ENCODE measurements around the gene APOL6.

The APOL6 gene, protein sequence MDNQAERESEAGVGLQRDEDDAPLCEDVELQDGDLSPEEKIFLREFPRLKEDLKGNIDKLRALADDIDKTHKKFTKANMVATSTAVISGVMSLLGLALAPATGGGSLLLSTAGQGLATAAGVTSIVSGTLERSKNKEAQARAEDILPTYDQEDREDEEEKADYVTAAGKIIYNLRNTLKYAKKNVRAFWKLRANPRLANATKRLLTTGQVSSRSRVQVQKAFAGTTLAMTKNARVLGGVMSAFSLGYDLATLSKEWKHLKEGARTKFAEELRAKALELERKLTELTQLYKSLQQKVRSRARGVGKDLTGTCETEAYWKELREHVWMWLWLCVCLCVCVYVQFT

DNA sequence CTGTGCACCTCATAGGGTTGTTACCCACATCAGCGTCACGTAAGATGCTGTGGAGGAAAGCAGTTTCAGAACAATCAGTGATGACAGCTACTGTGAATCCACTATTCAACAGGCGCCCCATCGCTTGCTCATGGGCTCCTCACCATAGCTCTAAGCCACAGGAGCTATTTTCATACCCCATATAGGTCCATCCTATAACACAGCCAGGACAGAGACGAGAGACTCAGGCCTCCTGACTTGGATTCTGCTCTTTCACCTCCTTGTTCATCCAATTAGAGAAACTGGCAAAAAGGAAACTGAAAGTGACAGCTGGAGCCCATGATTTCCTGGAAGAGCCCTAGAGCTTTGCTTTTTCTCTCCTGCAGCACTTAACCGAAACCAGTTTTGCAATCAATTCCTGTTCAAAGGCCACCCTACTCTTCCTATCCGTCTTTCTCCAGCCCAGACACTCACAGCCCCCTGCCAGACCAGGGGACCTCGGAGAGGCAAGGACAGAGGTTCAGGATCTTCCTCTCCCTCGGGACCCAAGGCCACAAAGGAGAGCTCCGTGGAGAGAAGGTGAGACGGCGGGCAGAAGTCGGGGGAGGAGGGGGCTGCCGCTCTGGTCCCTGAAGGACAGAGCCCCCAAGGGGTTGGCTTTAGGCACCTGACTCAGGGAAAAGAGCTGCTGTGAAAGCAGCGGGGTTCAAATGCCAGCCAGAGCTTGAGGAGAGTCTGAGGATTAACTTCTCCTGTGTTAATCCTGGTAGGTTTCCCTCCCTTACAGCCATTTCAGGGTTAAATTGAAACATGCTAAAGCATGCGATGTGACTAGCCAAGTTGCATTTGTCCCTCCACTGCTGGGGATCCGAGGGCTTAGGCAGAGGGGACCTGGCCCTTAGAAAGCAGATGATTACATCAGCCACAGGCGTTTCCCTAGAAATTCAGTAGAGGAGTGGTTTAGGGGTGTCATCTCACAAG is at the start of gene APOL6:
Gene APOL6, plus strand, starts transcription at position 381 of the 960 bp plus-strand sequence. CDS start 7,980 bp downstream, outside the sequence.
- peak in 3 of 4 experiments; percentile 37 to 52 (median 37) for DNase-seq

DNA sequence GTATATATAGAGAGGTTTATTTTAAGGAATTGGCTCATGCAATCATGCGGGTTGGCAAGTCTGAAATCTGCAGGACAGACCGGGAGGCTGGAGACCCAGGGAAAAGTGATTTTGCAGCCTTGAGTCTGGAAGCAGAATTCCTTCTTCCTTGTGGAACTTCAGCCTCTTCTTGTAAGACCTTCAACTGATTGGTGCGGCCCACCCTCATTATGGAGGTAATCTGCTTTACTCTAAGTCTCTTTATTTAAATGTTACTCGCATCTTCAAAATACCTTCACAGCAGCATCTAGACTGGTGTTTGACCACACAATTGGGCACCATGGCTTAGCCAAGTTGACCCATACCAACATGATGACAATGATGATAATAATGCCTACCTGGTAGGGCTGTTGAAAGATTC is 48.9 kb upstream of the APOL6 start:
- DNase-seq: no peak

DNA sequence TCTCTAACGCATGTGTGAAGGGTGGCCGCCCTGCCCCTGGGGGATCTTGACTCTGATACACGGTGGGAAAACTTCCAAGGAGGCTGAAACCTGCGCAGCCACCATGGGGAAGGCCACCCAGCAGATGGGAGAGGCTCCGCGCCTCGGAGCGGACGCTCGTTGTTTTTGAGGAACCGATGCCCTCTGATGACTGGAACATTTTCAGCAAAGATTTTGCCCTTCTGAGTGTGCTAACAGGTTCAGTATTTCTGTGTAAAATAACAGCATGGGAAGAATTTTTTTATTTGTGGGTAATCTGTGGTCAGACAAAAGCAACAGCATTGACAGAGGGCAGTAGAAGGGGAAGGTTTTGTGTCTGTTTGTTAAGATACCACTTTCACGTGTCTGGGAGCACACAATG is 47.8 kb upstream of the APOL6 start:
- no peak for DNase-seq

DNA sequence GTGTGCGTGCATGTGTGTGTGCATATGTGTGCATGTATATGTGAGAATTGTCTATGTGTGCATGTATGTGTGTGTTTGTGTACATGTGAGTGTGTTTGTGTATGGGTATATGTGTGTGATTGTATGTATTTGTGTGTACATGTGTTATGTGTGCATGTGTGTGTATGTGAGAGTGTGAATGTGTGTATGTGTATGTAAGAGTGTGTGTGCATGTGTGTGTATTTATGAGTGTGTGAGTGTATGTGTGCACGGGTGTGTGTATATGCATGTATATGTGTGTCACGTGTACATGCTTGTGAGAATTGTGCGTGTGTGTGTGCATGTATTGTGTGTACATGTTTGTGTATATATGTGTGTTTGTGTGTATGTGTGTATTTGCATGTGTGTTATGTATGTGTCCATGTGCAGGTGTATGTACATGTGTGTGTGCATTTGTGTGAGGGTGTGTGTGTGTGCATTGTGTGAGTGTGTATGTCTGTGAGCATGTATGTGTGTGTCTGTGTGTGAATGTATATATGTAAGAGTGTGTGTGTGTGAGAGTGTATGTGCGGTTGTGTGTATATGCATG is 47.1 kb upstream of the APOL6 start:
- DNase-seq: no peak

DNA sequence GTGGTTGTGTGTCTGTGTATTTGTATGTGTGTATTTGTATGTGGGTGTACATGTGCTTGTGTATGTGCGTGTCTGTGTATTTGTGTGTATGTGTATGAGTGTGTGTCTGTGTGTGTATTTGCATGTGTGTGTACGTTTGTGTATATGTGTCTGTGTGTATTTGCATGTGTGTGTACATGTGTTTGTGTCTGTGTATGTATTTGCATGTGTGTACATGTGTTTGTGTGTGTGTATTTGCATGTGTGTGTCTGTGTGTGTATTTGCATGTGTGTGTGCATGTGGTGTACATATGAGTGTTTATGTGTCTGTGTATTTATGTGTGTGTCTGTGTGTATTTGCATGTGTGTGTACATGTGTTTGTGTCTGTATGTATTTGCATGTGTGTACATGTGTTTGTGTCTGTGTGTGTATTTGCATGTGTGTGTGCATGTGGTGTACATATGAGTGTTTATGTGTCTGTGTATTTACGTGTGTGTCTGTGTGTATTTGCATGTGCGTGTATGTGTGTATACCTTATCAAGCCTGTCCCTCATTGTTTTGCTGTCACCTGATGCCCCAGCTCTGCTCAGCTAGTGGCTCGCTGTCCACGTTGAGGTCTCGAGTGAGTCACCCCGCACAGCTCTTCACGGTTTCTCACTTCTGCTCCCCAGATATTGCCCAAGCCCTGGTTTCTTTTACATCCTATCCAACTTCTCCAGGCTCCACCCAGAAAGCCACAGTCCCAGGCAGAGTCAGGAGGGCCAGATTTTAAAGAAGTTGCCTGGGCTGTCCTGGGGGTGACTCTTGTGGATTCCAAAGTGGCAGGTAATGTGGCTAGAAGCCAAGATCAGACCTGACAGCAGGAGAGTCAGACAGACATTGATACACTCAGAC is 46.3 kb upstream of the APOL6 start:
- DNase-seq: no peak

DNA sequence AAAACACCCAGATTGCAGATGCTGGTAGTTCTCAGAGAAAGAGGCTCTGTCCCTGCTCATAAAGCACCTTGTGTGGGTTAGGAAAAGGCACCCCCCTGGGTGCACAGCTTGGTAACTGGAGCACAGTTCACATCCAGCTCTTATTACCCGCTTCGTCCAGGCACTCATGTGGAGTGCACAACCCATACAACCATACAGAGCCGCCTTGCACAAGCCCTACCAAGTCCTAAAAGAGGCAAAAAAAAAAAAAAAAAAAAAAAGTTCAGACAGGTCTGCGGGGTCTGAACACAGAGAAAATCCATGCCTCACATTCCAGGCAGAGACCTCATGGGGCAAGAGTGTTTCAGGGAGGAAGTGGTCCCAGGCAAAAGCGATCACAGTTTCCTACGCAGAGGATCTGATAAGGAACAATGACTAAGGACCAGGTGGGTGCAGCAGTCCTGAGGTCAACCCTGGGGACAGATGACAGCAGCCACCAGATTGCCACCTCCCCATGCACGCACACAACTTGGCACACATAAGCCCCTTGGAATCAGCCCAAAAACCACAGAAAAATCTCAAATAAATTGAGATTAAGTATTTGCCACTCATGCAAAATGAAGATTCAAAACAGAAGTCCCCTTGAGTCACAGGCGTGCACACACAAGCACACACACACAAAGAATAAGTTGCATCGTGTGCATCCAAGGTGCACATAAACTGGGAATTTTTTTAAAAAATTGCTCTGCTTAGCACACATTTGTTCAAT is 43.5 kb upstream of the APOL6 start:
- no peak for DNase-seq

DNA sequence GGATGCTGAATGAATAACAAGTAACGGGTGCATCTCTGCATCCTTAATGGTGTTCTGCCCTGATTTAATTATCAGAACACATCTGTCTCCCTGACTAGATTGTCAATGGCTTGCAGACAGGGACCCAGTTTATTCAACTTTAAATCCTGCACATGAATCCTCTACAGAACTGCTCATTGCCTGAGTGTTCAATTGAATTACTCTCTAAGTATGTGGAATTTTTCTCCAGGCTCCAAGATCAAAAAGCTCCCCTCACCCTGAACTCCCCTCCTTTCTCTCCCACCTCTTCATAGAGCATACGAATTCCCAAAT is 42.9 kb upstream of the APOL6 start:
- DNase-seq: no peak

DNA sequence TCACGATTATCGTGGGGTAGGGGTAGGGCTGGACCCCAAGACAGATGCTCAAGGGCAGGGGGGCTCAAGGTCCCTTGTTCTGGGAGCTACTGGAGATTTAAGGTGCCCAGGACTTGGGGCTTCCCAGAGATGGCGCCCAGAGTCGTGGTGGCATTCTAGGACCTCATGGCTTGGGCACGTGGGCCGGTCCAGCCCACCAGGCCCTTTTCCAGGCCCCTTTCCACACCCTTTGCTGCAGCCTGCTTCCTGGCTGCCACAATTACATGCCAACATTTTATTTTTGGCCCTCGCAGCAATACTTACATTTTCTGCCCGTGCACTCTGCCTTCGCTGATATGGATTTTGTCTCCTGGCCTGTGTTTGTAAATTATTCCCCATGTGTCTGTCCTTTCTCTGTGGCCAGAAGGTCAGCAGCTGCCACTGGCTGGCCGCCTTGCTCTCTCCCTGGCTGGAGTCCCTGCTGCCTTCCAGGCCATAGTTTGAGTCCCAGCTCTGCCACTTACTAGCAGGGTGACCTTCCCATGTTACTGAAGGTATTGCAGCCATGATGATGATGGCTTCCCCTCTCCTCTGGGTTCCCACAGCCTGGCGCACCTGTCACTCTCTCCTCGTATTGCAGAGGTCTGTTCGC is 42.3 kb upstream of the APOL6 start:
- no peak for DNase-seq

DNA sequence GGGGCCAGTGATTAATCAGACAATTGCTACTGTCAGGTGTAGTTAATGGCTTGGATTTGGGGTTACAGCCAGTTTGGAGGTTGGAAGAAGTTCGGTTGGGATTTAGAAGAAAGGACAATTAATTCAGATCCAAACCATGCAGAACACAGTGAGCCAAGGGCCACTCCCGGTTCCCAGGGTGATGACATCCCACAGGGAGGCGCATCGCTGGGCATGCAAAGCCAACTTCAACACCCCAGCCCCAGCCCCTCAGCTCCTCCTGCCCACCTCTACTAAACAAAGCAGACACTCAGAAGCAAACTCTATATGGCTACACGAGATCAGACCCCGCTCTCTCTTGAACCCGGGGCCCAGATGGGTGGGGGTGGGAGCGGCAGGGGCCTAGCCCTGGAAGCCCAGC is 41.3 kb upstream of the APOL6 start:
- DNase-seq: no peak

DNA sequence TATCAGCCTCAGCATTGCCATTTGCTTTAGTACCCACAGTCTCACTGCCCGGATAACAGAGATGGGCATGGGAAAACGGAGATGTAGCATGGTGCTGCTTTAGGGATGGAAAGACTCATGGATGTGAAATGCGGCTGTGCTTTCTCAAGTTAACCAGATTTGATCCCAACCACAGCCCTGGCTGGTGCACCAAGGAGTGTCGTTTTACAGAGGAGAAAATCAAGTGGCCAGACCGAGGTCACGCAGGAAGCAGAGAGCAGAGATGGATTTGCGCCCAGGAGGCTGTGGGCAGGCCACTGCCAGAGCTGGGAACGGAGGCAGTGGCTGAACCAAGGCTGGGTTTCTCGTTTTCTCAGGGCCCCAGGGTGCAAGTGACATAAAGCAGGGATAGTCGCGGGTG is 40.2 kb upstream of the APOL6 start:
- no peak for DNase-seq

DNA sequence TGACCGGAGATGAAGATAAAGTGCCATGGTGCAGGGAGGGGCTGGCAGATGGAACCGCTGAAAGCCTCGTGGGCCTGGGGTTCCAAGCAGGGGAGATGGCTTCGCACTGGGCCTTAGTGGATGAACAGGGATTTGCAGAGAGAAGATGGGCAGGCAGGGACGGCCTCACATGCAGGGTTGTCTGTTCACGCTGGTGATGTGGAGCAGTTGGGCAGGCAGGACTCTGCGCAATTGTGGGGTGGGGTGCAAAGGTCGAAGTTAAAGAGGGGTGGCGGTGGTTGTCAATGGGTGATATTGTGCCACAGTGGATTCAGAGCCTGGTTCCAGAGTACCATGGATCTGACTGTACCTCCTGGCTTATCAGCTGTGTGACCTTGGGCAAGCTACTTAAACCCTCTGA is 39.0 kb upstream of the APOL6 start:
- no peak for DNase-seq

DNA sequence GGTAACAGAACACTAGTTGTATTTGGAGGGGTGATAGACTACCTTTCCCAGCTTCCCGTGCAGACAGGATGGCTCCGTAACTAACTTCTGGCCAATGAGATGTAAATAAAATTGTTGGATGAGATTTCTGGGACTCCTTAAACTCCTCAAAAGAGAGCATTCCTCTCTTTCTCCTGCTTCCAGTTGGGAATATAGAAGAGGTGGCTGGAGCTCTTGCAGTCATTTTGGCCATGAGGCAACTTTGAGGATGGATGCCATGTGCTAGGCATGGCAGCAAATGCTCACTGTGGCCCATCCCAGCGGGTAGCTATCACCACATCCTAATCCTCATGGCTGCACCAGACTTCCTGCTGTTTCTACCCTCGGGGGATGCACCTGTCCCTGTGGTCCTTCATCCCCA is 38.5 kb upstream of the APOL6 start:
- DNase-seq: no peak

DNA sequence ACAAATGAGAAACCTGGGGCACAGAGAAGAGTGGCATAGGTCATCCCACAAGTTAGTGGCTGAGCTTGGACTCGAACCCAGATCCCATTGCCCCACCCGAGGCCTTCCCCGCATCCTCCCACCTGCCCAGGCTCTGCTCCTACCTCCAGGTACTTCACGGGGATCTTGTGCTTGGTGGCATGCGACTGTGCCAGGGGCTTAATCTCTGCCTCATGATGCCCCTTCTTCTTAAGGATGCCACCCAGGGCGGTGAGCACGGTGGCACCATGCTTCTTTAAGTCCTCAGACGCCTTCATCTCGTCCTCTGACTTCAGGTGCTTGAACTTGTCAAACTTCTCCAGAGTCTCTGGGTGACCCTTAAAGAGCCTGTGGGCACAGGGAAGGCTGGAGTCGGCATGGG is 37.5 kb upstream of the APOL6 start:
- no peak for DNase-seq

DNA sequence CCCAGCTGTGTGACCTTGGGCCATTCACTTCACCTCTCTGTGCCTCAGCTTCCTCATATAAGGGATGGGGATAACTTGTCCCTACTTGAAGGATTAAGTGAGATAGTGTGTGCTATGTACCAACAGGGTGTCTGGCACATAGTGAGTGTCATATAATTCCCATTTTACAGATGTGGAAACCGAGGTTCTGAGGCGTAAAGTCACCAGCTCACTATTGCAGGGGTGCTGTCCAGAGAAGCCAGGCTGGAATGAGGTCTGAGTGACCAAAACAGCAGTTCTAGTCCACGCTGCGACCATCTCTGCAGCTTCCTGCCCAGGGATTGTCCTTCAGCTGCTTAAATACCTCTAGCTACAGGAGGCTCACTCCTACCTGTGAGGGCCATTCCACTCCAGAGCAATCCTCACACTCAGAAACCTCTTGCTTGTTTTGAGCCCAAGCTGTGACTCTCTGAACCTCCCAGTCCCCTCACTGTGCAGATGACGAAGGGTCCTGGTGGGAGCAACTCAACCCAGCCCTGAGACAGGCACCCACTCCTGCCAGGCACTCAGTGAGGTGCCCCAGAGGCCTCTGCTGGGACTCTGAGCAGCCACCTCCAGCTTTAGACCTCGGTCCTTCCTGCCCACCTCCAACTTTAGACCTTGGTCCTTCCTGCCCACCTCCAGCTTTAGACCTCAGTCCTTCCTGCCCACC is 36.9 kb upstream of the APOL6 start:
- DNase-seq: no peak

DNA sequence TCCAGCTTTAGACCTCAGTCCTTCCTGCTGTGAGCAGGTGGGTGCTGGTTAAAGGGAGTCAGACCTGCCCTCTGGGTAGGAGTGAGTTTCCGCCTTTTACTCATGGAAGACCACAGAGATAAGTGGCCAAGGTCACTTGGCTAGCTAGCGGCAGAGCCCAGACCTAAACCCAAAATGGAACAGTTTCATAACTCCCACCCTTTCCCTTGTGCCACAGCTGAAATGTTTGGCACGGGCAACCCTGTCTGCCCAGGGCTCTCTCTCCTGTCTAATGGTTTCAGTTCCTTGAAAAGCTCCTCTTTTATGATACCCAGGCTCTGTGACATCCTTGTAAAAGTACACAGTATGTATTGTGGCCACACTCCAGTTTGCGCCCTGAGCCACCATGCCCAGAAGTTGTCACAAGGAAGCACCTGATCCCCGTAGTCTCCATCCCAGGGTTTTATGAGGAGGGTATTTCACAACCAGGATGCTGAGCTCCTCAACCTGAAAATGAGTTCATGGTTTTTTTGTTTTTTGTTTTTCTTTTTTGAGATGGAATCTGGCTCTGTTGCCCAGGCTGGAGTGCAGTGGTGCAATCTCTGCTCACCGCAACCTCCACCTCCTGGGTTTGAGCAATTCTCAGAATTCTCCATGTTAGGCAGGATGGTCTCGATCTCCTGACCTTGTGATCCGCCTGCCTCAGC is 36.2 kb upstream of the APOL6 start:
- no peak for DNase-seq

DNA sequence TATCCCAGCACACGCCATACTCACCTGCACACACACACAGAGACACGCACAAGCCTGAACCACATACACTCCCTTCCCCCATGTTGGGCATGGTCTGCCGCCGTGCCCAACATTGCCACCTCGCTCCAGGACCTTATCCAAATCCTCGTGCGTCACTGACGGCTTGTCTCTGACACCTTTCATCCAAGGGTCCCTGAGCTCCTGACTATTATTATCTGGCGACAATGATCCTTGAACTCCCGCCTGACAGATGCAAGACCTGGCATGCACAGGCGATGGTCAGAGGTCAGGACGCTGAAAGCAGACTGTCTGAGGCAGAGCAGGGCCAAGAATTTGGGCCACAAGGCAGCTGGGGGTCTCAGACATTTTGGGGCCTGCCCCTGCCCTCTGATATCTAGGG is 35.3 kb upstream of the APOL6 start:
- DNase-seq: no peak

DNA sequence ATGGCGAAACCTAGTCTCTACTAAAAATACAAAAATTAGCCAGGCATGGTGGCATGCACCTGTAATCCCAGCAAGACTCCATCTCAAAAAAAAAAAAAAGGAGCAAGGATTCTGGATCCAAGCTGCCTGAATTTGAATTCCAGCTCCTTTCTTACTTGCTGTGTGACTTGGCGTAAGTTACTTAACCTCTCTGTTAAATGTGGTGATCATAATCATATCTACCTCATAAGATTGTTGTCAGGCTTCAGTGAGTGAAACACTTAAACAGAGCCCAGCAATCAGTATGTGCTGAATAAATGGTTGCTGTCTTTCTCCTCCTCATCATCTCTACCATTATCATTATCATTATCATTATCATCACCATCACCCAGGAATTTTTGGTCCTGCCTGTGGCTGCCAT is 33.8 kb upstream of the APOL6 start:
- DNase-seq: no peak

DNA sequence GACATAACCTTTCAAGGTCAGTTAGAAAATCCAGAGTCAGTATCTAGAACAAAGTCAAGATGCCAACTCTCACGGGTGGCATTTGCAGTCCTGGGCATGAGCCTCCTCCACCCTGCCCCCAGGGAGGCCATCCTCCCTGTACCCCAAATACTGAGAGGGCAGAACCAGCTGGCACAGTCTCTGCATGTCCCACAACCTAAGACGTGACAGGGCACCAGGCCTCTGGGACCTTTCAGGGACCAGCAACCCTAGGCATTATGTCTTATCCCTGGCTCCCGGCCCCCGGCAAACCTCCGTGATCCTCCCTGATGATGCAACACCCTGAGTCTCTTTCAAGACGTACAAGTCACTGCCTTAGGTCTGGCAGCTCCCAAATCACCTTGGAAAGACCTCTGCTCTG is 33.1 kb upstream of the APOL6 start:
- DNase-seq: no peak

DNA sequence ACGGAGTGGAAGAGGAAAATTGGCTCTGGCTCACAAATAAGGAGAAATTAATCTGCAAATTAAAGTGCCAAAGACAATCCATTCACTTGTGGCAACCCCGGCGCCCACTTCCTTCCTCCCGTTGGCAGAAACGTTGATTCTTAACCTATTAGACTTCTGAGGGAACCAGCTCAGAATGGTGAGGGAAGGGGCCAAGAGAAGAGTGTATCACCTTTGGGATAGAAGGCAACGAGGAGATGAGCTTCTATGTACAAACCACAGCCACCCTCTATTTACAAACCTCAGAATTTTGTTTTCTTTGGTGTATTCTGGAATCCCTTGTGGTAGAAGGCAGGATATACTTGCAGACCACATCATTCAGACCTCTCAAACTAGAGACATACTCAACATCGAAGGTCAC is 32.2 kb upstream of the APOL6 start:
- no peak for DNase-seq

DNA sequence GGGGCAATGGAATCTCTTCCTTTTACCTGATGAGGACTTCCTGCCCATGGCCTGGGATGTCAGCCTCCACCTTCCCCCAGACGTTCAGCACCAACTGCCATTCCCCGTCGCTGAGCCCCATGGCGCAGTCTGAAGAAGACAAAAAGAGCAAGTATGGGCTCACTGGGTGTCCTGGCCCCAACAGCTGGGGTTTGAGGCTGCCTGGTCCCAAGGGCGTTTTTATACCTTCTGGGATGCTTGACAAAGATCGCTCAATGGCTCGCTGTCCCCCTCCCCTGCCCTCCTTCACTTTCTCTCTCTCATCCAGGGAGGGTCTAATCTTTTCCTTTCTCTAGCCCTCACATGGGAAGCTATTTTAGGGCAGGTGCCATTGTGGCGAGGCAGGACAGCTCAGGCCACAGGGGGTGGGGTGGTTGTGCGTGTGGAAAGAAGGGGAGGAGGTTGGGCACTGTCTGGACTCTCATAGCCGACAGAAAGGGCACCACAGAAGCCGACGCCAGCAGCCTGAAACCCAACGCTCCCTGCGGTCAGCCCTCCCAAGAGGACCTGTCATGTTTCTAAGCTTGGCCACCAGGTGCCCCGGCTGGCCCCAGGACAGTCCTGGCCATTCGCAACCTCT is 31.0 kb upstream of the APOL6 start, which contains the start of gene MB:
Gene MB, minus strand, starts transcription at position 193 of the 619 bp plus-strand sequence. Its CDS starts 72 bp downstream, at position 121.
- no peak for DNase-seq
